MCF 10A (cell line): ENCODE data around the gene CCL22. TPM values are rescaled to one million over a fixed set of nuclear protein-coding genes. Genes with fewer than 3 reads are reported as not detected.

Experiments
- BruUV-seq: library from RNA; stranded (reverse); fragments of 400-500 nt; replicated peaks from 2 replicates; lab custom pipeline; 2021; lab: Mats Ljungman, UMichigan
- CTCF ChIA-PET: fragments of 300-600 bp; sonication (Branson Sonifier 250); formaldehyde crosslinking; extraction: SDS; loops from one replicate; lab custom pipeline; 2021; ENCODE audit warnings: antibody characterized with exemption, inconsistent platforms; lab: Yijun Ruan, JAX
- POLR2A ChIA-PET: fragments of 300-600, 350-650 bp; sonication (Branson Sonifier 250); formaldehyde crosslinking; extraction: SDS; loops from one replicate; lab custom pipeline; 2020; ENCODE audit warnings: antibody characterized with exemption, inconsistent platforms; lab: Yijun Ruan, JAX
- DNase-seq: peaks from one replicate; pipeline ENCODE4 v3.0.0-alpha.2; 2018; ENCODE audit not compliant: unreplicated experiment
- H3K27ac Mint-ChIP-seq: one replicate; pipeline ENCODE4 v1.8.0; 2022; ENCODE audit warnings: mild to moderate bottlenecking, low read depth, mixed read lengths; ENCODE audit not compliant: unreplicated experiment
- H3K27me3 Mint-ChIP-seq: one replicate; pipeline ENCODE4 v1.8.0; 2022; ENCODE audit warnings: mixed read lengths; ENCODE audit not compliant: insufficient read depth, unreplicated experiment
- H3K36me3 Mint-ChIP-seq: one replicate; pipeline ENCODE4 v1.8.0; 2022; ENCODE audit warnings: mild to moderate bottlenecking, moderate library complexity, mixed read lengths; ENCODE audit not compliant: insufficient read depth, unreplicated experiment
- H3K4me1 Mint-ChIP-seq: one replicate; pipeline ENCODE4 v1.8.0; 2022; ENCODE audit warnings: mixed read lengths; ENCODE audit not compliant: insufficient read depth, unreplicated experiment
- H3K4me3 Mint-ChIP-seq: one replicate; pipeline ENCODE4 v1.8.0; 2022; ENCODE audit warnings: mild to moderate bottlenecking, moderate library complexity, mixed read lengths; ENCODE audit not compliant: unreplicated experiment
- H3K9me3 Mint-ChIP-seq: one replicate; pipeline ENCODE4 v1.8.0; 2022; ENCODE audit warnings: mixed read lengths; ENCODE audit not compliant: unreplicated experiment
- CTCF ChIP-seq: fragments of 200-600 bp; IDR thresholded peaks from one replicate; pipeline ENCODE4 v1.8.0; 2022; ENCODE audit warnings: antibody characterized with exemption, mild to moderate bottlenecking; ENCODE audit not compliant: unreplicated experiment
- intact Hi-C: fragments of 100-400 bp; cut with micrococcal nuclease; formaldehyde crosslinking; loops from 2 replicates; pipeline ENCODE4 v1.14.1; 2022
- total RNA-seq: library from RNA; stranded (reverse); gene quantifications from 2 replicates; pipeline ENCODE4 v1.2.3, GENCODE V29; 2022

CCL22 gene
- total RNA-seq, 1 experiment from 2014 or later: not detected

GRCh38 chr16:57376313-57376818, 17.8 kb downstream of the CCL22 start:
- no peak overlapping the region for H3K4me3 Mint-ChIP-seq
- no peak for TF ChIP-seq CTCF
- DNase-seq: no peak
- intact Hi-C loops: no loop called here
- H3K27ac Mint-ChIP-seq: no peak overlapping the region
- no peaks in the 10 kb centered on the region for H3K9me3 Mint-ChIP-seq
- ChIA-PET CTCF (no interaction called here), POLR2A (interaction anchor here (0.7 kb wide), 1 partner anchor 9 kb away, joined by 6 read pairs; no protein-coding TSS in a partner anchor)
- peaks cover 6% of the 10 kb centered on the region for H3K4me1 Mint-ChIP-seq
- H3K27me3 Mint-ChIP-seq: no peaks in the 10 kb centered on the region
- no peaks in the 10 kb centered on the region for H3K36me3 Mint-ChIP-seq
- no TSS peak for BruUV-seq

- Mint-ChIP-seq H3K4me1 (peaks cover 6% of the 10 kb centered on the region), H3K4me3 (no peak overlapping the region), H3K36me3 (no peaks in the 10 kb centered on the region), H3K27ac (no peak overlapping the region), H3K27me3 (no peaks in the 10 kb centered on the region), H3K9me3 (no peaks in the 10 kb centered on the region)
- no TSS peak for BruUV-seq
- no peak for DNase-seq
- ChIA-PET POLR2A (interaction anchor here (0.8 to 1.6 kb wide), 3 partner anchors 8 to 10 kb away, joined by 4 to 6 read pairs (median 4); no protein-coding TSS in a partner anchor), CTCF (interaction anchor here (0.6 to 1.6 kb wide), 2 partner anchors 40 to 96 kb away, joined by 4 to 8 read pairs; no protein-coding TSS in a partner anchor)
- intact Hi-C loops: no loop called here
- TF ChIP-seq CTCF: no peak
These were observed 18.7 kb downstream of the CCL22 start for GRCh38 chr16:57377080-57377841.

GRCh38 chr16:57379579-57379978, 21.0 kb downstream of the CCL22 start:
- intact Hi-C loops: no loop called here
- Mint-ChIP-seq H3K4me1 (peaks cover 10% of the 10 kb centered on the region), H3K27me3 (no peaks in the 10 kb centered on the region), H3K9me3 (no peaks in the 10 kb centered on the region), H3K36me3 (no peaks in the 10 kb centered on the region), H3K27ac (no peak overlapping the region), H3K4me3 (no peak overlapping the region)
- peak; percentile 83 for DNase-seq
- no TSS peak for BruUV-seq
- CTCF ChIA-PET: no interaction called here
- TF ChIP-seq CTCF: no peak
- POLR2A ChIA-PET: no interaction called here

GRCh38 chr16:57380671-57381462, 22.3 kb downstream of the CCL22 start:
- ChIA-PET CTCF (interaction anchor here (0.6 to 0.7 kb wide), 2 partner anchors 288 to 375 kb away, joined by 3 read pairs; no protein-coding TSS in a partner anchor), POLR2A (interaction anchor here (0.6 to 0.7 kb wide), 2 partner anchors 67 to 116 kb away, joined by 3 read pairs; partner anchors contain the start of genes CIAPIN1 and COQ9)
- Mint-ChIP-seq H3K27me3 (no peaks in the 10 kb centered on the region), H3K27ac (no peak overlapping the region), H3K4me1 (peaks cover 10% of the 10 kb centered on the region), H3K36me3 (no peaks in the 10 kb centered on the region), H3K9me3 (no peaks in the 10 kb centered on the region), H3K4me3 (no peak overlapping the region)
- TF ChIP-seq CTCF: no peak
- DNase-seq: peak; percentile 49
- no TSS peak for BruUV-seq
- intact Hi-C loops: no loop called here
